K562 (cell line): ENCODE results near the gene SREBF1. TPM values are rescaled to one million over a fixed set of nuclear protein-coding genes. Genes with fewer than 3 reads are reported as not detected.

Source experiments
- ATAC-seq: fragments of 200-7000 bp; cut with Tn5 transposase; 3 replicates; pipeline ENCODE4 v1.9.1; 2020; ENCODE audit warnings: moderate library complexity
- BruUV-seq: library from RNA; stranded (reverse); fragments of 400-500 nt; replicated peaks from 2 replicates; lab custom pipeline; 2021; lab: Mats Ljungman, UMichigan
- CTCF ChIA-PET: fragments of 300-600 bp; formaldehyde crosslinking; extraction: SDS; loops from one replicate; lab custom pipeline; 2021; ENCODE audit warnings: low intra/inter-chr PET ratio; lab: Yijun Ruan, JAX
- POLR2A ChIA-PET: fragments of 300-600, 350-650 bp; sonication (Branson Sonifier 250); formaldehyde crosslinking; extraction: SDS; loops from one replicate; lab custom pipeline; 2021; ENCODE audit warnings: antibody characterized with exemption, inconsistent platforms; lab: Yijun Ruan, JAX
- DNase-seq, 4 experiments: peaks; one replicate each; pipeline versions ENCODE4 v3.0.0 to v3.0.0-alpha.2; 2011 to 2018; ENCODE audit warnings: low spot score in 3 of 4, mixed read lengths in 3 of 4; ENCODE audit errors: extremely low read depth in 1 of 4
- FAIRE-seq: peaks from 2 replicates; lab custom pipeline; 2011; peaks lifted over from hg19 to GRCh38; lab: Jason Lieb, UNC
- H2AFZ ChIP-seq: 2 replicates; pipeline ENCODE4 v1.6.0; 2011; ENCODE audit warnings: low read depth, low read length, control low read depth, inconsistent platforms
- H3K27ac ChIP-seq: fragments of 200-600 bp; 3 replicates; pipeline ENCODE4 v1.8.0; 2011; ENCODE audit warnings: low read depth, mild to moderate bottlenecking, control low read depth, inconsistent platforms, low read length, moderate library complexity, mixed read lengths; ENCODE audit errors: extremely low read depth
- H3K27me3 ChIP-seq, 2 experiments: fragments of 300-600 bp in 1 of 2; 2 replicates in 1 of 2; 3 replicates in 1 of 2; pipeline versions ENCODE4 v1.6.0 to v1.8.0; 2011; ENCODE audit warnings: inconsistent platforms in 2 of 2, low read length in 2 of 2, mild to moderate bottlenecking in 1 of 2, mixed read lengths in 1 of 2, moderate library complexity in 1 of 2; ENCODE audit not compliant: control insufficient read depth in 2 of 2, insufficient read depth in 2 of 2
- H3K36me3 ChIP-seq: fragments of 300-600 bp; 3 replicates; pipeline ENCODE4 v1.8.0; 2011; ENCODE audit warnings: mild to moderate bottlenecking, low read length, inconsistent platforms; ENCODE audit not compliant: control insufficient read depth, insufficient read depth
- H3K4me1 ChIP-seq, 2 experiments: fragments of 200-600 bp in 1 of 2; replicated peaks in 1 of 2; 2 replicates in 1 of 2; 3 replicates in 1 of 2; pipeline versions ENCODE4 v1.5.1 to v1.8.0; 2011; ENCODE audit warnings: inconsistent platforms in 2 of 2, low read length in 2 of 2, mild to moderate bottlenecking in 1 of 2, mixed read lengths in 1 of 2, moderate library complexity in 1 of 2; ENCODE audit not compliant: control insufficient read depth in 2 of 2, insufficient read depth in 2 of 2
- H3K4me2 ChIP-seq: 2 replicates; pipeline ENCODE4 v1.6.1; 2011; ENCODE audit warnings: low read length, control low read depth, inconsistent platforms, mixed read lengths; ENCODE audit not compliant: insufficient read depth
- H3K4me3 ChIP-seq: fragments of 200-600 bp; sonication (generic), shearing (Covaris generic); 2 replicates; pipeline ENCODE4 v1.5.1; 2016; ENCODE audit warnings: control low read depth, inconsistent platforms
- H3K79me2 ChIP-seq: fragments of 200-600 bp; 3 replicates; pipeline ENCODE4 v1.8.0; 2011; ENCODE audit warnings: low read length, inconsistent platforms; ENCODE audit not compliant: control insufficient read depth, insufficient read depth
- H3K9ac ChIP-seq, 2 experiments: 2 replicates each; pipeline versions ENCODE4 v1.6.0 to v1.6.1; 2011; ENCODE audit warnings: low read depth in 2 of 2, low read length in 2 of 2, control low read depth in 1 of 2, inconsistent platforms in 1 of 2, mild to moderate bottlenecking in 1 of 2, mixed read lengths in 1 of 2; ENCODE audit not compliant: insufficient read depth in 1 of 2
- H3K9me1 ChIP-seq: one replicate; pipeline ENCODE4 v1.6.0; 2011; ENCODE audit warnings: inconsistent platforms, mild to moderate bottlenecking, low read length, moderate library complexity; ENCODE audit not compliant: control insufficient read depth, insufficient read depth
- H3K9me3 ChIP-seq: replicated peaks from 2 replicates; pipeline ENCODE4 v1.5.1; 2011; ENCODE audit warnings: low read depth, low read length, inconsistent platforms; ENCODE audit not compliant: control insufficient read depth, insufficient read depth
- H4K20me1 ChIP-seq: replicated peaks from 2 replicates; pipeline ENCODE4 v1.6.1; 2011; ENCODE audit warnings: low read length, inconsistent platforms, mixed read lengths; ENCODE audit not compliant: control insufficient read depth, insufficient read depth
- BACH1 ChIP-seq: fragments of 200-800 bp; sonication (Bioruptor generic); IDR thresholded peaks from 2 replicates; pipeline ENCODE4 v1.6.1; 2016; ENCODE audit warnings: missing genetic modification characterization, missing compliant biosample characterization
- CSDE1 ChIP-seq, 2 experiments: fragments of 450-650 bp; IDR thresholded peaks; 2 replicates each; pipeline ENCODE4 v1.6.1; 2016; ENCODE audit warnings: mild to moderate bottlenecking in 1 of 2
- DACH1 ChIP-seq: fragments of 450-650 bp; IDR thresholded peaks from 2 replicates; pipeline ENCODE4 v1.6.1; 2018; ENCODE audit not compliant: partially characterized antibody
- ELF4 ChIP-seq: fragments of 450-650 bp; formaldehyde crosslinking; IDR thresholded peaks from 2 replicates; pipeline ENCODE4 v1.4.0; 2022; ENCODE audit warnings: missing genetic modification characterization
- HMG20A ChIP-seq: fragments of 450-650 bp; formaldehyde crosslinking; conservative IDR thresholded peaks from 2 replicates; pipeline ENCODE4 v1.4.0; 2020; ENCODE audit warnings: mild to moderate bottlenecking, mixed read lengths
- KLF13 ChIP-seq: fragments of 450-650 bp; IDR thresholded peaks from 2 replicates; pipeline ENCODE4 v1.6.1; 2016; ENCODE audit warnings: missing genetic modification characterization, low read depth, mild to moderate bottlenecking, missing compliant biosample characterization, moderate library complexity, borderline replicate concordance
- MED1 ChIP-seq: sonication (generic); formaldehyde crosslinking; IDR thresholded peaks from 2 replicates; pipeline ENCODE4 v1.8.1; 2023; ENCODE audit warnings: missing genetic modification reagents, borderline replicate concordance
- MXD1 ChIP-seq: fragments of 250-450 bp; sonication (Bioruptor Pico); IDR thresholded peaks from 2 replicates; pipeline ENCODE4 v1.8.0; 2021; ENCODE audit warnings: borderline replicate concordance, mild to moderate bottlenecking, moderate library complexity; ENCODE audit not compliant: poor library complexity, severe bottlenecking
- NELFE ChIP-seq: IDR thresholded peaks from 2 replicates; pipeline ENCODE4 v1.6.1; 2011; ENCODE audit warnings: mild to moderate bottlenecking; ENCODE audit not compliant: insufficient read depth, insufficient read length
- SIN3A ChIP-seq, 2 experiments: fragments of 150-350 bp in 1 of 2; IDR thresholded peaks; 2 replicates each; pipeline ENCODE4 v1.6.1; 2011 to 2016; ENCODE audit warnings: borderline replicate concordance in 2 of 2, low read depth in 2 of 2, low read length in 2 of 2, mild to moderate bottlenecking in 2 of 2, moderate library complexity in 2 of 2; ENCODE audit not compliant: control insufficient read depth in 1 of 2
- TSHZ1 ChIP-seq: fragments of 250-450 bp; sonication (Bioruptor Pico); IDR thresholded peaks from 2 replicates; pipeline ENCODE4 v1.4.0; 2020; ENCODE audit warnings: mild to moderate bottlenecking, moderate library complexity
- XRCC4 ChIP-seq: IDR thresholded peaks from one replicate; pipeline ENCODE4 v1.6.1; 2011; ENCODE audit not compliant: insufficient read depth, insufficient read length; ENCODE audit errors: extremely low read depth
- ZBTB12 ChIP-seq: fragments of 250-450 bp; sonication (Bioruptor Pico); IDR thresholded peaks from 2 replicates; pipeline ENCODE4 v1.4.0; 2020
- ZNF347 ChIP-seq: fragments of 450-650 bp; formaldehyde crosslinking; IDR thresholded peaks from 2 replicates; pipeline ENCODE4 v1.4.0; 2020; ENCODE audit warnings: low read depth, mild to moderate bottlenecking, moderate library complexity
- ZNF695 ChIP-seq: fragments of 450-650 bp; formaldehyde crosslinking; IDR thresholded peaks from 2 replicates; pipeline ENCODE4 v1.4.0; 2020; ENCODE audit warnings: mild to moderate bottlenecking, moderate library complexity
- ZZZ3 ChIP-seq: fragments of 450-650 bp; IDR thresholded peaks from 2 replicates; pipeline ENCODE4 v1.6.1; 2016; ENCODE audit warnings: antibody characterized with exemption, mild to moderate bottlenecking, moderate library complexity
- WGBS: fragments of 100-300 bp; shearing (Covaris generic); methylation state at CpG from one replicate; pipeline ENCODE4 v1.1.6; 2016; ENCODE audit warnings: low coverage, mixed read lengths; ENCODE audit not compliant: insufficient coverage; ENCODE audit errors: missing lambda C conversion rate; 5-methylcytosine and 5-hydroxymethylcytosine counted together
- in situ Hi-C: fragments of 300-500 bp; cut with MboI; formaldehyde crosslinking; loops from 4 replicates; pipeline ENCODE4 v1.15.0; 2018; ENCODE audit warnings: inconsistent platforms, mixed read lengths
- intact Hi-C: fragments of 100-400 bp; cut with micrococcal nuclease; formaldehyde crosslinking; loops from 2 replicates; pipeline ENCODE4 v1.14.2; 2022
- polyA plus RNA-seq, 8 experiments: library from polyadenylated mRNA; depleted of rRNA in 4 of 8; stranded (reverse) in 5 of 8; unstranded in 3 of 8; fragments of >200 nt; fragmentation: Nextera tagmentation in 2 of 8; fragmentation: Illumina TruSeq in 1 of 8; extraction: Ambion mirVana in 2 of 8; extraction: Trizol in 1 of 8; gene quantifications; 2 replicates each; pipeline versions ENCODE4 v1.2.1 to v1.2.3, GENCODE V29; 2011 to 2014; ENCODE audit warnings: inconsistent platforms in 1 of 8, missing spikeins in 1 of 8
- total RNA-seq, 7 experiments: library from RNA; depleted of rRNA in 6 of 7; stranded (reverse); fragments of >200 nt in 6 of 7; fragmentation: Illumina TruSeq in 2 of 7; extraction: Trizol in 2 of 7; gene quantifications; 2 replicates each; pipeline versions ENCODE4 v1.2.1 to v1.2.3, GENCODE V29; 2011 to 2021; ENCODE audit warnings: low replicate concordance in 1 of 7

SREBF1 gene
- total and polyA plus RNA-seq, 9 of the 15 experiments (the other 6 are each of a cell fraction or from before 2014, with no cell fraction given), result 1.6 to 169 (median 69.4) TPM

GRCh38 chr17:17766744-17767120 lies 70.1 kb downstream of the SREBF1 start:
- no peaks in the 10 kb centered on the region for H4K20me1 ChIP-seq
- DNase-seq, result no peak
- peak overlapping the region in 1 of 2 experiments; percentile 58; a peak in 1 of 4 replicates for H3K9ac ChIP-seq
- WGBS, result 96% methylated on average over 3 of the region's 4 CpGs
- no peak overlapping the region for H2AFZ ChIP-seq
- H3K9me1 ChIP-seq, result no peaks in the 10 kb centered on the region
- CTCF ChIA-PET, result no interaction called here
- H3K4me2 ChIP-seq, result no peak overlapping the region
- POLR2A ChIA-PET, result no interaction called here
- H3K27ac ChIP-seq, result no peak overlapping the region
- in situ Hi-C loops (no loop called here), intact Hi-C loops (no loop called here)
- no peak for ATAC-seq
- H3K4me1 ChIP-seq, result peaks cover 0 to 30% of the 10 kb centered on the region in 2 experiments; a peak in 2 of 5 replicates
- H3K36me3 ChIP-seq, result peaks cover 2% of the 10 kb centered on the region; the same call in 1 of the 3 replicates
- no peaks in the 10 kb centered on the region for H3K27me3 ChIP-seq
- no TSS peak for BruUV-seq
- no peak for FAIRE-seq
- H3K9me3 ChIP-seq, result no peaks in the 10 kb centered on the region
- no peaks in the 10 kb centered on the region for H3K79me2 ChIP-seq
- no peak overlapping the region for H3K4me3 ChIP-seq
- TF ChIP-seq HMG20A (no peak), CSDE1 (IDR thresholded peaks at IDR 0.05) (no peak), ZNF695 (CRISPR knock-in tag) (no peak), ELF4 (no peak), ZZZ3 (no peak), SIN3A (IDR thresholded peaks at IDR 0.05; ENCODE audit: borderline replicate concordance in 2 of 2, control insufficient read depth in 1 of 2, low read depth in 2 of 2, low read length in 2 of 2) (no peak), MXD1 (CRISPR knock-in tag) (no peak), NELFE (no peak), XRCC4 (no peak), ZNF347 (CRISPR knock-in tag) (no peak), KLF13 (tag) (no peak), ZBTB12 (CRISPR knock-in tag) (no peak), TSHZ1 (CRISPR knock-in tag) (no peak), DACH1 (no peak), BACH1 (tag) (no peak), MED1 (no peak)
